Body of pancreas (tissue), 4 donors: Measurements from ENCODE around the gene CLPTM1. TPM values are rescaled to one million over a fixed set of nuclear protein-coding genes. Genes with fewer than 3 reads are reported as not detected.
A peak's percentile ranks its signal among the peaks of the same experiment; 100 is the strongest.
"Not testable (repeated sequence)": the region's sequence is repeated elsewhere in the genome, so short reads cannot be mapped to it uniquely, and the experiment has no call there.

Source experiments
- ATAC-seq: fragments of 150-250 bp; one replicate; pipeline ENCODE4 v1.9.1; 2016
- DNase-seq, 4 donors: peaks; one replicate each; pipeline ENCODE4 v3.0.0-alpha.2; 2019
- H3K27ac ChIP-seq, 4 donors: fragments of 200-600 bp; sonication (generic); 1 replicate in 3 of 4; 2 replicates in 1 of 4; pipeline versions ENCODE4 v1.5.1 to v1.6.1; 2016 to 2019; ENCODE audit warnings: mild to moderate bottlenecking in 1 of 4, mixed read lengths in 1 of 4, moderate library complexity in 1 of 4
- H3K27me3 ChIP-seq, 2 donors: fragments of 200-600 bp; sonication (generic); one replicate each; pipeline ENCODE4 v1.6.0; 2016; ENCODE audit warnings: mild to moderate bottlenecking in 1 of 2
- H3K36me3 ChIP-seq, 2 donors: fragments of 200-600 bp; sonication (generic); replicated peaks in 1 of 2; 2 replicates each; pipeline ENCODE4 v1.5.1; 2016; ENCODE audit warnings: low read depth in 2 of 2; ENCODE audit not compliant: insufficient read depth in 1 of 2
- H3K4me1 ChIP-seq: fragments of 200-600 bp; sonication (generic); one replicate; pipeline ENCODE4 v1.6.0; 2016
- H3K4me3 ChIP-seq, 2 donors: fragments of 200-600 bp; sonication (generic); 1 replicate in 1 of 2; 2 replicates in 1 of 2; pipeline ENCODE4 v1.5.1; 2016 to 2019
- H3K9me3 ChIP-seq, 3 donors: fragments of 200-600 bp; sonication (generic); 1 replicate in 2 of 3; 2 replicates in 1 of 3; pipeline ENCODE4 v1.5.1; 2016
- POLR2A ChIP-seq, 3 donors: fragments of 450-650 bp; IDR thresholded peaks; one replicate each; pipeline ENCODE4 v1.6.1; 2016; ENCODE audit warnings: antibody characterized with exemption in 3 of 3, mild to moderate bottlenecking in 2 of 3
- WGBS, 2 donors: methylation state at CpG; one replicate each; pipeline ENCODE4 v1.1.5; 2017; 5-methylcytosine and 5-hydroxymethylcytosine counted together
- intact Hi-C: fragments of 100-400 bp; cut with DNase I; formaldehyde crosslinking; loops from one replicate; pipeline ENCODE4 v1.15.1; 2023
- total RNA-seq, 2 donors: library from RNA; depleted of rRNA; stranded (reverse); fragments of >200 nt; gene quantifications; one replicate each; pipeline ENCODE4 v1.1.0, GENCODE V29; 2016
- TF ChIP-seq, protein P1 (sequence below), 7 experiments: fragments of 450-650 bp in 4 of 7; fragments of 200-600 bp in 3 of 7; sonication (generic) in 3 of 7; IDR thresholded peaks; one replicate each; pipeline ENCODE4 v1.5.1; 2016 to 2019; ENCODE audit warnings: antibody characterized with exemption in 7 of 7

CLPTM1 gene
- total RNA-seq, 2 donors from 2014 or later = 37.1 to 48.5 TPM

- no peak for ATAC-seq
- Histone ChIP-seq H3K4me3 (no peak overlapping the region), H3K4me1 (peaks cover 34% of the 10 kb centered on the region), H3K9me3 (no peaks in the 10 kb centered on the region), H3K36me3 (no peaks in the 10 kb centered on the region), H3K27ac (no peak overlapping the region), H3K27me3 (peaks cover 0 to 11% of the 10 kb centered on the region in 2 donors)
- no peak for DNase-seq
- 88 to 89% methylated on average over 18 to 39 of the region's 46 CpGs for WGBS, 2 donors
- intact Hi-C loops = loop anchor here (5.0 kb wide), 1 partner anchor 34 kb away; the partner anchor contains the start of gene APOC4
- no peak for TF ChIP-seq POLR2A (IDR thresholded peaks at IDR 0.05)
- TF ChIP-seq, protein P1, sequence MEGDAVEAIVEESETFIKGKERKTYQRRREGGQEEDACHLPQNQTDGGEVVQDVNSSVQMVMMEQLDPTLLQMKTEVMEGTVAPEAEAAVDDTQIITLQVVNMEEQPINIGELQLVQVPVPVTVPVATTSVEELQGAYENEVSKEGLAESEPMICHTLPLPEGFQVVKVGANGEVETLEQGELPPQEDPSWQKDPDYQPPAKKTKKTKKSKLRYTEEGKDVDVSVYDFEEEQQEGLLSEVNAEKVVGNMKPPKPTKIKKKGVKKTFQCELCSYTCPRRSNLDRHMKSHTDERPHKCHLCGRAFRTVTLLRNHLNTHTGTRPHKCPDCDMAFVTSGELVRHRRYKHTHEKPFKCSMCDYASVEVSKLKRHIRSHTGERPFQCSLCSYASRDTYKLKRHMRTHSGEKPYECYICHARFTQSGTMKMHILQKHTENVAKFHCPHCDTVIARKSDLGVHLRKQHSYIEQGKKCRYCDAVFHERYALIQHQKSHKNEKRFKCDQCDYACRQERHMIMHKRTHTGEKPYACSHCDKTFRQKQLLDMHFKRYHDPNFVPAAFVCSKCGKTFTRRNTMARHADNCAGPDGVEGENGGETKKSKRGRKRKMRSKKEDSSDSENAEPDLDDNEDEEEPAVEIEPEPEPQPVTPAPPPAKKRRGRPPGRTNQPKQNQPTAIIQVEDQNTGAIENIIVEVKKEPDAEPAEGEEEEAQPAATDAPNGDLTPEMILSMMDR (IDR thresholded peaks at IDR 0.05) = no peak
Observed at GRCh38 chr19:44908074-44908835, 46.9 kb upstream of the CLPTM1 start.

DNA sequence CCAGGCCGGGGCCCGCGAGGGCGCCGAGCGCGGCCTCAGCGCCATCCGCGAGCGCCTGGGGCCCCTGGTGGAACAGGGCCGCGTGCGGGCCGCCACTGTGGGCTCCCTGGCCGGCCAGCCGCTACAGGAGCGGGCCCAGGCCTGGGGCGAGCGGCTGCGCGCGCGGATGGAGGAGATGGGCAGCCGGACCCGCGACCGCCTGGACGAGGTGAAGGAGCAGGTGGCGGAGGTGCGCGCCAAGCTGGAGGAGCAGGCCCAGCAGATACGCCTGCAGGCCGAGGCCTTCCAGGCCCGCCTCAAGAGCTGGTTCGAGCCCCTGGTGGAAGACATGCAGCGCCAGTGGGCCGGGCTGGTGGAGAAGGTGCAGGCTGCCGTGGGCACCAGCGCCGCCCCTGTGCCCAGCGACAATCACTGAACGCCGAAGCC, 46.3 kb upstream of the CLPTM1 start:
- no peaks in the 10 kb centered on the region for H3K36me3 ChIP-seq
- 92% methylated on average over 28 of the region's 44 CpGs; no CpG with 5 or more reads in 1 of the 2 donors for WGBS, 2 donors
- no peak overlapping the region for H3K4me3 ChIP-seq
- no peak for TF ChIP-seq POLR2A (IDR thresholded peaks at IDR 0.05)
- TF ChIP-seq, protein P1 (IDR thresholded peaks at IDR 0.05) = no peak
- no peaks in the 10 kb centered on the region for H3K9me3 ChIP-seq
- H3K27ac ChIP-seq = no peak overlapping the region
- ATAC-seq (no peak), DNase-seq (no peak)
- peaks cover 0 to 11% of the 10 kb centered on the region in 2 donors for H3K27me3 ChIP-seq
- intact Hi-C loops = loop anchor here (5.0 kb wide), 1 partner anchor 33 kb away; the partner anchor contains the start of gene APOC4
- peaks cover 28% of the 10 kb centered on the region for H3K4me1 ChIP-seq

GRCh38 chr19:44909775-44910174, 45.4 kb upstream of the CLPTM1 start:
- Histone ChIP-seq H3K9me3 (no peaks in the 10 kb centered on the region), H3K36me3 (no peaks in the 10 kb centered on the region), H3K27ac (no peak overlapping the region), H3K27me3 (peaks cover 0 to 11% of the 10 kb centered on the region in 2 donors), H3K4me3 (no peak overlapping the region), H3K4me1 (peaks cover 26% of the 10 kb centered on the region)
- intact Hi-C loops = loop anchor here (5.0 kb wide), 1 partner anchor 33 kb away; the partner anchor contains the start of gene APOC4
- no peak for ATAC-seq
- DNase-seq = no peak
- 72 to 92% methylated on average over 4 to 5 of the region's 5 CpGs for WGBS, 2 donors
- no peak for TF ChIP-seq POLR2A (IDR thresholded peaks at IDR 0.05)
- TF ChIP-seq, protein P1 (IDR thresholded peaks at IDR 0.05) = no peak

- H3K27me3 ChIP-seq, H3K27ac ChIP-seq, intact Hi-C loops, ATAC-seq, H3K36me3 ChIP-seq, H3K9me3 ChIP-seq, DNase-seq, H3K4me3 ChIP-seq: not testable (repeated sequence)
- peaks cover 13% of the 10 kb centered on the region for H3K4me1 ChIP-seq
- 60 to 70% methylated on average over 5 to 6 of the region's 6 CpGs for WGBS, 2 donors
Observed at GRCh38 chr19:44911896-44912295, 43.3 kb upstream of the CLPTM1 start.

DNA sequence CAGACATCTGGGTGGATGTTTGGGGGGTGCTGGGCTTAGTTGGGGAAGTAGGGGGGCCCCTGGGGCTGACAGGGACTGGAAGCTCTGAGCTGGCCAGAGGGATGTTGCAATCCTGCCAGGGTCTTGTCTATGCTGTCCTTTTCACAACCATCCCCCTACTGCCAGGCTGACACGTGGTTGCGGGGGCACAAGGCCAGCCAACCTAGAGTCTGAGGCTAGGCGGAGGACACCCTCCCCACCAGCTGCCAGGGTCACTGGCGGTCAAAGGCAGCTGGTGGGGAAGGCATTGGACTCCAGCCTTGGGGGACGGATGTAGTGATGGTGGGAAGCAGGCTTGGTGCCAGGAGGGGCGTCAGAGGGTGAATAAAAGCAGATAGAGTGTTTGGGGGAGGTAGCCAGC, 42.3 kb upstream of the CLPTM1 start:
- H3K4me3 ChIP-seq = no peak overlapping the region
- 26 to 29% methylated on average over 6 of the region's 6 CpGs for WGBS, 2 donors
- DNase-seq (peak in 1 of 4 donors; percentile 73), ATAC-seq (no peak)
- H3K9me3 ChIP-seq = no peaks in the 10 kb centered on the region
- intact Hi-C loops = no loop called here
- H3K4me1 ChIP-seq = peaks cover 13% of the 10 kb centered on the region
- TF ChIP-seq, protein P1 (IDR thresholded peaks at IDR 0.05) = no peak
- no peak for TF ChIP-seq POLR2A (IDR thresholded peaks at IDR 0.05)
- no peaks in the 10 kb centered on the region for H3K36me3 ChIP-seq
- no peaks in the 10 kb centered on the region for H3K27me3 ChIP-seq
- H3K27ac ChIP-seq = no peak overlapping the region

DNA sequence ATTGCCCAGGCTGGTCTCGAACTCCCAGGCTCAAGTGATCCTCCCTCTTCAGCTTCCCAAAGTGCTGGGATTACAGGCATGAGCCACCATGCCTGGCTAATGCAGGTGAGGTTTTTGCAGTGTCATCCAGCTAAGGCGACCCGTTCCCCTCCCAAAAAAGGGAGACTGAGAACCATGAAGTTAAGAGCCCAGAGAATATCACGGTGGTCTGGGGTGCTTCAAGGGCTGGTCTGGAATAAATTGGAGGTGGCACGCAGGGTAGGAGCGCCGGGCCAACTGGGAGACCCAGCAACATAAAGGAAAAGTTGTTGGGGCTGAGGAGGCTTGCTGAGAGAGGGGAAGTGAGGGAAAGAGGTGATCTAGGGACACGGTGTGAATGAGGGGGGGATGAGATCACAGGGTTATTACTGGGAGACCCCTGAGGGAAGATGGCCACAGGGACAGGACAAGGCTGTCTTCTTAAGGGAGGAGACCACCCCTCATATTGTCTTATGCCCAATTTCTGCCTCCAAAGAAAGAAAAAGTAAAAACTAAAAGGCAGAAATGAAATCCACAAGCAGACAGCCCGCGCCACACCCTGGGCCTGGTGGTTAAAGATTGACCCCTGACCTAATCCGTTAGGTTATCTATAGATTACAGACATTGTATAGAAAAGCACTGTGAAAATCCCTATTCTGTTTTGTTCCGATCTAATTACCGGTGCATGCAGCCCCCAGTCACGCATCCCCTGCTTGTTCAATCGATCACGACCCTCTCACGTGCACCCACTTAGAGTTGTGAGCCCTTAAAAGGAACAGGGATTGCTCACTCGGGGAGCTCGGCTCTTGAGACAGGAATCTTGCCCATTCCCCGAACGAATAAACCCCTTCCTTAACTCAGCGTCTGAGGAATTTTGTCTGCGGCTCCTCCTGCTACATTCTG, 41.4 kb upstream of the CLPTM1 start:
- DNase-seq, H3K27me3 ChIP-seq, H3K4me3 ChIP-seq, intact Hi-C loops, H3K27ac ChIP-seq, H3K9me3 ChIP-seq, H3K36me3 ChIP-seq, ATAC-seq: not testable (repeated sequence)
- WGBS, 2 donors = 50 to 57% methylated on average over 20 to 23 of the region's 23 CpGs
- peaks cover 13% of the 10 kb centered on the region for H3K4me1 ChIP-seq
